ENCODE measurements around the gene NFILZ.

The NFILZ gene, protein sequence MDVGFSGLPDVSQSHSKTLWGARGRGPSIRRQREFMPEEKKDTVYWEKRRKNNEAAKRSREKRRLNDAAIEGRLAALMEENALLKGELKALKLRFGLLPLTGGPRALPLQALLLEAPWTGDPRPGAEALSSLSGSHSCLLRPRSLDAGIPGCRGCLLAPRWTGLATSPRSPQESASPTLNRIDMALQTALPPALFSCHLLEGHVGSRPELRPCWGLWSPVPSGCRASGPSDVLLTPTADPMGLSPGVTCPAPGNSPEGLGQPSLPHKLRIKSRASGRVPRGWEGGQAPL

DNA sequence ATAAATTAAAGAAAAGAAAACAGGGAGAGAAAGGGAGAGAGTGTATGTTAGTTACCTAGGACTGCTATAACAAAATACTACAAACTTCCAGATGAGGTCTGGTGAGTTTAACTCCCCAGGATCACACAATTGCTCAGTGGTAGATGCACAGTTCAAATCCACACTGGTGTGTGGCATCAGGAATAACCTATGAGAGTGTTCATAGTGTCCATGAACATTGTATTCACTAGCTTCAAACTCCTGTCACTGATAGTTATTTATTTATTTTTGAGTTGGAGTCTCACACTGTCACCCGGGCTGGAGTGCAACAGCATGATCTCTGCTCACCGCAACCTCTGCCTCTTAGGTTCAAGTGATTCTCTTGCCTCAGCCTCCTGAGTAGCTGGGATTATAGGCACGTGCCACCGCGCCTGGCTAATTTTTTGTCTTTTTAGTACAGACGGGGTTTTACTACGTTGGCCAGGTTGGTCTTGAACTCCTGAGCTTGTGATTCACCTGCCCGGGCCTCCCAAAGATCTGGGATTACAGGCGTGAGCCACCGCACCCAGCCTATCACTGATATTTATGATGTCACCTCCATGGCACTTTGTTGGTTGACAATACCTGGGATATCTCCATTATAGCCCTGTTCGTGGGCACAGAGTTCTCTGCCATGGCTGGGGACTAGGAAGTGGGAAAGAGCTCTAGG is at the start of gene NFILZ:
Gene NFILZ (plus strand): TSS at position 638 of the 688 bp plus-strand sequence. CDS start 46,133 bp downstream, outside the sequence.
- in situ Hi-C loops (cut with HindIII; ENCODE audit: low sequenced_read_pairs): no loop called here

DNA sequence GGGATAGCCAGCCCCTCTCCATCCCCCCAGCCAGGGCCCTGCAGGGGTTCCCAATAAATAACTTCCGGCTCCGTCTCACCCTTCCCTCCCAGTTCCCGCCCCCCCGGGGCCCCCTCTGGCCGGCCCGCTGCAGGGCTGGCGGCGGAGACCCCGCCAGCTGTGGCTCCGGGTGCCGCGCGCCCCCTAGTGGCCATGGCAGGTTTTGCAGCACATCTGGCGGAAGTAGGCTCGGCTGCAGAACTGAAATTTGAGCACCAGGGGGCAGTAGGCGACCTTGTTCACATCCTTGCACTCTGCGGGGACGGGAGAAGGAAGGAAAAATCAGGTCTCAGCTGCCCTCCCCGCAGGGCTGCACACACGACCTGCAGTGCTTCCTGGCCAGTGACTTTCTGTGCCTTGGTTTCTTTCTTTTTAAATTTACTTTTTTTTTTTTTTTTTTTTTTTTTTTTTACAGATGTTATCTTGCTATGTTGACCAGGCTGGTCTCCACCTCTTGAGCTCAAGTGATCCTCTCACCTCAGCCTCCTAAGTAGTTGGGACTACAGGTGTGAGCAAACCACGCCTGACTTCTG is 49.6 kb upstream of the NFILZ start:
- in situ Hi-C loops (cut with HindIII; ENCODE audit: low sequenced_read_pairs): no loop called here

DNA sequence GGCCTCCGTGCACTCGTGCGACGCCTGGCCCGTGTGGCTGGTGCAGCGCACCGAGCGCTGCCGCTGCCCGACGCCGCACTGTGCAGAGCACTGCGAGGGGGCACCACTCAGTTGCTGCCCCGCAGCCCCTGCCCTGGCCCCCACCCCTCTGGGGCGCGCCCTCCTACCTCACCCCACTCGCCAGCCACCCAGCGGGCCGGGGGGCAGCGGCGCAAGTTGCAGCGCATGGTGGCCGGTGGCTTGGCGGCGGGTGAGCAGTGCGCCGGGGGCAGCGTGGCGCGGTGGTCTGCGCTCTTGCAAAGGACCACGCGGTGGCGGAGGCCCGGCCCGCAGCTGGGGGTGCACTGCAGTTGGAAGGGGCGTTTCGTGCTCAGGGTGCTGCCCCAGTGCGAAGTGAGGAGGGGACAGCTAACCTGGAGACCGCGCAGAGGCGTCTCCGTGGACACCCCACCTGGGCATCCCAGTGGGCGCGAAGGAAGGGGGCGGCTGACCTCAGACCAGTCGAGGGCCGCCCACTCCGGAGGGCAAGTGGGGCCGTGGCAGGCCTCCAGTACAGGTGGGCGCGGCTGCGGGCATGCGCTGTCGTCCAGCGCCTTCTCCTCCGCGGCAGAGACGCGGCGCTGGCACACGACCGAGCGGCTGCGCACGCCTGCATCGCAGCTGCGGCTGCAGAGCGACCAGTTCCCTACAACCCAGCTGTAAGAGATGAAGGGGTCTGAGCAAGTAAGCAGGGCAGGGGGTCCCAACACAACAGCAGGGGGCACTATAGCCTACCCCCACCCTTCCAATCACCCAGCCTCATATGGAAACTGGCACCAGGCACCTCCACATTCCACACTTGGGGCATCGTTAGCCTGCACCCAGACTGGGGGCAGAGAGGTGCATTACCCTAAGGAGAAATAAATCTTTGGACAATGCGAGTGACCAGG is 45.2 kb upstream of the NFILZ start:
- in situ Hi-C loops (cut with HindIII; ENCODE audit: low sequenced_read_pairs): no loop called here

DNA sequence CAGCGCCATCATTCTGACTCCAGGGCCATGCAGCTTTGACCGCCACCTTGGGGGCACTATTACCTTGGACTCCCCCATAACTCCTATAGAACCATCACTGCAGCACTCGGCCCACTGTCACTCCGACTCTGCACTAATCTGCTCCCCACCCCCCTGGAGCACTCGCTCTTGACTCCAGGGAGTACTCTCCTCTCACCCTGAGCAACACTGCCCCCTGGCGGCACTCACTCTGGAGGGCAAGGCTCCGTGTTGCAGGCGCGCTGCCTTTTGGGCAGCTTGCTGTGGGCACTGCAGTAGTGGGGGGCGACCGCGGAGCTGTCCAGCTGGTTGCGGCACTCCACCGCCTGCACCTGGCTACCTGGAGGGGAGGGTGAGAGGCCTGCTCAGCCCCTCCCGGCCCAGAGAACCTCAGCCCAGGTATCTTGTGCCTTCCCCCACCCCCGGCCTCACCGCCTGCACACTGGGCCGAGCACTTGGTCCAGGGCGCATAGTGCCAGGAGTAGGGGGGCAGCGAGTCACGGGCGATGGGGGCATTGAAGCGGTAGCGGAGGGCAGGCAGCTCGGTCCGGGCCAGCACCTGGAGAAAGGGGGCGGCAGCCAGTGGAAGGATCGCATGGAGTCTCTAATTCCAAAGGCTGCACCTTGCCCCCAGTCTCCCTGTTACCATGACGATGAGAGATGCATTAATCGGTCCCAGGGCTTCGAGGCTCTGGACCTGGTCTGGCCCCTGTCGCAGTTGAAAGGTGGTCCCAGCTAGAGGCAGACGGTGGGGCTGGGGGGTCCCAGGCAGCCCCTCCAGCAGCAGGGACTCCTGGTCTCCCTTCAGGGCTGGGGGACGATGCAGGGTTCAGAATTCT is 44.3 kb upstream of the NFILZ start:
- in situ Hi-C loops (cut with HindIII; ENCODE audit: low sequenced_read_pairs): no loop called here

DNA sequence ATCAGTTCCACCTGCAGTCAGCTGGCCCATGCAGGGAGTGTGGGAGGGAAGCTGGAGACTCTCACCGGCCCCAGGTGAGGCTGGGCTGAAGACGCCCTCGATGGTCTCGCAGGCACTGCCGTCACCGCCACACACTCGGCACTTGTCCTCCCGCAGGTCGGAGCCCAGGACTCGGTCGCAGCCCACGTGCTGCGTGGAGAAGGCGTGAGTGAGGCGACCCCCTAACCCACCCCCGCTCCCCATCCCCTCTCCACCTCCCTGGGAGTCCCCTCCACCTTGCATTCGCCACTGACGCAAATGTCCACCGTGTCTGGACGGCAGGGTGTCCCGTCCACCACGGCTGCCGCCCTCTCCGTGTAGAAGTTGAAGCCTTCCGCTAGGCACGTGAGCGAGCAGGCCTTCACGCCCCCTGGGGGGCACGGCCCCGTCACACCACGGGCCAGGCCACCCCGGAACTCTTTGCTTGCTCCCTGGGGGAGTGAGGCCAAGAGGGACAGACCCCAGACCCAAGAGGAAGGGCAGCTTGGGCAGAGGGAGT is 41.2 kb upstream of the NFILZ start:
- in situ Hi-C loops (cut with HindIII; ENCODE audit: low sequenced_read_pairs): no loop called here

DNA sequence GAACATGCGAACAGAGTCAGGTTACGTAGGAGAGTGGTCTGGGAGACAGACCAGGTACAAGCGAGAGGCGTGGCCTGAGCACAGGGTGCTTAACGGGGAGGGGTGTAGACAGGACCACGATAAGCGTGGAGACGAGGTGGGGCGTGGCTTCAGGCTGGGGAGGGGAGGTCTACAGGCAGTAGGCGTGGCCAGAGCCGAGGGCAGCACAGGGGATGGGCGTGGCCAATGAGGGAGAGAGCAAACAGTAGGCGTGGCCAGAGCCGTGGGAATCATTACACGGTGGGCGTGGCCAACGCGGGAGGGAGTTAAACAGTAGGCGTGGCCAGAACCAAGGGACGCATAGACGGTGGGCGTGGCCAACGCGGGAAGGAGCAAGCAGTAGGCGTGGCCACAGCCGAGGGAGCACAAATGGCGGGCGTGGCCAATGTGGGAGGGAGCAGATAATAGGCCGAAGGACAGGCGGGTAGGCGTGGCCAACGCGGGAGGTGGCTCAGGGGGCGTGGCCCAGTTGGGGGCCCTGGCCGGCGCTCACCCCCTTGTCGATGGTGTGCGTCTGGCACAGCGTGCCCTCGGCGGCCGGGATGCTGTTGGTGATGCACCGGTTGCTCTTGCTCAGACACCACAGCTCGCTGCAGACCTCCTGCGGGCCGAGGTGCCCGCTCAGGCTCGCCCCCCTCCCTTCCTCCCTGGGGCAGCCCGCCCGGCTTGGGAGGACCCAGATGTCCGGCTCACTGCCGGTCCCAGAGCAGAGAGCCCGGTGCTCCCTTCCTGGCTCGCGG is 38.0 kb upstream of the NFILZ start:
- in situ Hi-C loops (cut with HindIII; ENCODE audit: low sequenced_read_pairs): loop anchor here (5.0 kb wide), 1 partner anchor 70 kb away; no protein-coding TSS in a partner anchor

DNA sequence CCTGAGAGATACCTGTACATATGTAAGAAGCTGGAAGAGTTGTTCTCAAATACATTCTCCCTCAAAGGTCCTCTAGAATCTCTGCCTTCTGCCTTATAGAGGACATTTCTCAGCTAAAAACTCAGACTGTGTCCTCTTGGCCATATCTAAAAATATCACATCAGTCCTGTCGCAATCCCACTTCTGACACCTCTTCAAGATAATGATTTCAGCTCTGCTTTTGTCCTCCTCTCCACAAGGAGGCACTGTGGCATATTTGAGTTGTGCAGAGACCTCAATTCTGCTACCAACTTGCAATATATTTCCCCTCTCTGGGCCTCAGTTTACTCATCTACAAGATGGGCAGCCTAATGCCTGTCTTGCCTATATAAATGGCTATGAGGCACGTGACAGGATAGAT is 36.5 kb upstream of the NFILZ start:
- in situ Hi-C loops (cut with HindIII; ENCODE audit: low sequenced_read_pairs): loop anchor here (5.0 kb wide), 1 partner anchor 72 kb away; no protein-coding TSS in a partner anchor

DNA sequence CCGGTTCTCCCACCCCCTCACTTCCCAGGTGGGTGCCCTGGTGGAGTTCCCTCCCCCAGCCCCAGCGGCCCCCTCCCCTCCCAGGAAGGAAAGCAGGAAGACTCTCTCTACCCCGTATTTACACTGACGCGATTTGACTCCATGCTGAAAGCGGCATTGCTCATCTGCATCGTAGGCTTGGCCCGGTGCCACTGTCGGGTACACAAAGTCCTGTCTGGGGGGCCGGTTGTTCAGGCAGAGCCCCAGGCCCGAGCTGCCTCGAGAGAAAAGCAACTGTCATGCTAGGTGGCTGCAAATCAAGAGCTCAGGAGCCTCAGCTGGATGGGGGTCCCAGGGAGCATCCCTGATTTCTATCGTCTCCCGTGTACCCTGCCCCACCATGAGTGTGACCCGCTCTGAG is 34.8 kb upstream of the NFILZ start:
- in situ Hi-C loops (cut with HindIII; ENCODE audit: low sequenced_read_pairs): no loop called here

DNA sequence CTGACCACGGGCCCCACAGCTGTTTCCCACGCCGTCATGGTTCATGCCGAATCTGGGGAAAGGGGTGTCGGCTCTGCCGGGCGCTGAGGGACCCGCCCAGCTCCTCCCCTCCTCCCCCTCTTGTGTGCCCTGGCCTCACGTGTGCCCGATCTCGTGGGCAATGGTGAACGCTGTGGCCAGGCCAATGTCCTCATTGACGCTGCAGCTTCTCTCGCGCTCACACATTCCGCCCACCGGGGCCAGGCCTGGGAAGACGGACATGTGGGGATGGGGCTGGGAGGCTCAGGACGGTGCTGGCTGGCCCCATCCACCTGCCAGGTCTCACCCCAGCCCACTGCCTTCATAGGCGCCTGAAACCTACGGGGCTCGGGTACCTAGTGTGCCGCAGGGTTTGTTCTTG is 34.3 kb upstream of the NFILZ start:
- in situ Hi-C loops (cut with HindIII; ENCODE audit: low sequenced_read_pairs): no loop called here

DNA sequence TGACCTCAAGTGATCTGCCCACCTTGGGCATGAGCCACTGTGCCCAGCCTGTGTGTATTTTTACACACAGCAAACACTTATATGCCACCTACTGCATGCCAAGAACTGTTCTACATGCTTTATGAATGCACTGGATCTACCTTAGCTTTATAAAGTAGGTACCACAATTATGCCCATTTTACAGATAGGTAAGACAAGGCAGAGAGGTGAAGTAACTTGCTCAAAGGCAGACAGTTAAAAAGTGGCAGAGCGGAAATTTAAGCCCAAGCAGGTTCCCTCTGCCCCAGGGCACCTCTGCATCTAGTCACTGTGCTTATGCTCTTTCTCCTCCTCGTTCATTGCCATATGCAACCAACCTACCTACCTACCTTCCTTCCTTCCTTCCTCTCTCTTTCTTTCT is 30.4 kb upstream of the NFILZ start:
- in situ Hi-C loops (cut with HindIII; ENCODE audit: low sequenced_read_pairs): no loop called here

DNA sequence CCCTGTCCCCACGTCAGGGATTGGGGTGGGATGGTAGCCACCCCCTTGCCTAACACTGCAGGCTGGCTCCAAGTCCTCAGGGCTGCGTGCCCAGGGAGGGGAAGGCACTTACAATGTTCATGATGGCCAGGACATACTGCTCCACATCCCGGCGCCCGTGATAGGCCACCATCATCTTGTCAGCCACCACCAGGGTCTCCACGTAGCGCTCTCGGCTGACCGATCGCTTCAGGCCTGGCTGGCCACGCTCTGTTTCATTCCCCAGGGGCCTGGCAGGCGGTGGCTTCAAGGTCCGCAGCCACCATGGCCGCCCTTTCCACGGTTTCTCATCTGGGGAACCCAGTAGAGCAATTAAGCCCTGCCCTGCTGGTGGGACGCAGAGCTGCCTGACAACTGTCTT is 29.6 kb upstream of the NFILZ start:
- in situ Hi-C loops (cut with HindIII; ENCODE audit: low sequenced_read_pairs): no loop called here

DNA sequence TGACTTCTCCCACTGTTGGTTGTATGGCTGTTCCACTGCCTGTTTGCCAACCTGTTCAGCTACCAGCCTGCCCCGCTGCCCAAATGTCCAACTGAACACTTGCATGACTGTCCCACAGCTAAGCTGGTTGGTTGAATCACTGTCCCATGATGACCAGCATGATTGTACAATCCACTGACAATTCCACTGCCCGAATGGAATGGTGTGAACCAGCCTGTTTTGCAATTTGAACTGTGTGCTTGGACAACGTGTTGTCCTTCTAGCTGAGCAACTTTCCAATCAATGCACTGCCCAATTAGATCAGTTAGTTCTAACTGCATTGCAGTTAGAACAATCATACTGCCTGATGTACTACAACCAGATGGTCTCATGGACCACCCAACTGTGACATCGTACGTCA is 28.6 kb upstream of the NFILZ start:
- in situ Hi-C loops (cut with HindIII; ENCODE audit: low sequenced_read_pairs): no loop called here

DNA sequence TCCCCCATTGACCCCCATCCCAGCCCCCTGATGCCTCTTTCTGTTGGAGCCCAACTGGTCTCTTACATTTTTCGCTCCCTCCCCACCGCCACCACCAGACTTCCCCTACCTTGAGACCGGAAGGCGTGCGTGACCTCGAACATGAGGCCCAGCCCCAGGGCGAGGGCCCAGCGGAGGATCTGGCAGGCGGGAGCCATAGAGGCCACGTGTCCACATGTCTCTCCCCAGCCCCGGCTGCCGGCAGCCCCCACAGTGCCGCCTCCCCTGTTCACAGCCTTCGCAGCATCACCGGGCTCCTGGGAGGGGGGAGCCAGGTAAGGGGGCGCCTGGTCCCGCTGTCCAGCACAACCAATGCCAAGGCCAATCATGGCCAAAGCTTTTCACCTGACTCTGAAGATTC is 24.9 kb upstream of the NFILZ start:
- in situ Hi-C loops (cut with HindIII; ENCODE audit: low sequenced_read_pairs): no loop called here

DNA sequence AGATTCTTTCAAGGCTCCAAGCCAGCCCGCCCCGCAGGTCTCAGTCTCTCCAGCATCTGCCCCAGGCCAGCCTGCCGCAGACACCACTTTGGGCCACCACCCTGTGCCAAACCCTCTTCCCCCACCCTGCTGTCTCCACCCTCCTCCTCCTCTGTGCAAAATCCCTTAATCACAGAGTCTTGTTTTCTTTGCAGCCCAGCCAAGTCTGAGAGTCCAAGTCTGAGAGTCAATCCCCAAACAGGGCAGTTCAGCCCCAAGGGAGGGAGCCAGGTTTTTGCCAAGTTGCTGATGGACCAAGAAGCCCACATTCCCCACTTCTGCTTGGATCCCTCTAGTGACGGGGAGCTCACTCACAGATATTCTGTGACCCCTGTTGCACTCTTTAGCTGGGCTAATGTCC is 23.0 kb upstream of the NFILZ start:
- in situ Hi-C loops (cut with HindIII; ENCODE audit: low sequenced_read_pairs): no loop called here

DNA sequence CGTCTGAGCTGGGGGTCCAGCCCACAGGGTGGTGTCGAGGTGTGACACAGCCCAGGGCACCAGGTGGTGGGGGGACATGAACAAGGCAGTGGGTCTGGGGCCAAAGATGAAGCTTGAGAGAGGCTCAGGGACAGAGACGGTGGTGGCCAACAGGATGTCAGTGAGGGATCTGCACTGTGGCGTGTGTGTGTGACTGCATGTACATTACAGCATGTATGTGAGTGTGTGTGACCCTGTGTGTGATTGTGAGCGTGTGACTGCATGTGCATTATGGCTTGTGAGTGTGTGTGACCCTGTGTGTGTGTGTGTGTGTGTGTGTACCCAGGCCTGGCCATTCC is 21.5 kb upstream of the NFILZ start:
- in situ Hi-C loops (cut with HindIII; ENCODE audit: low sequenced_read_pairs): no loop called here

DNA sequence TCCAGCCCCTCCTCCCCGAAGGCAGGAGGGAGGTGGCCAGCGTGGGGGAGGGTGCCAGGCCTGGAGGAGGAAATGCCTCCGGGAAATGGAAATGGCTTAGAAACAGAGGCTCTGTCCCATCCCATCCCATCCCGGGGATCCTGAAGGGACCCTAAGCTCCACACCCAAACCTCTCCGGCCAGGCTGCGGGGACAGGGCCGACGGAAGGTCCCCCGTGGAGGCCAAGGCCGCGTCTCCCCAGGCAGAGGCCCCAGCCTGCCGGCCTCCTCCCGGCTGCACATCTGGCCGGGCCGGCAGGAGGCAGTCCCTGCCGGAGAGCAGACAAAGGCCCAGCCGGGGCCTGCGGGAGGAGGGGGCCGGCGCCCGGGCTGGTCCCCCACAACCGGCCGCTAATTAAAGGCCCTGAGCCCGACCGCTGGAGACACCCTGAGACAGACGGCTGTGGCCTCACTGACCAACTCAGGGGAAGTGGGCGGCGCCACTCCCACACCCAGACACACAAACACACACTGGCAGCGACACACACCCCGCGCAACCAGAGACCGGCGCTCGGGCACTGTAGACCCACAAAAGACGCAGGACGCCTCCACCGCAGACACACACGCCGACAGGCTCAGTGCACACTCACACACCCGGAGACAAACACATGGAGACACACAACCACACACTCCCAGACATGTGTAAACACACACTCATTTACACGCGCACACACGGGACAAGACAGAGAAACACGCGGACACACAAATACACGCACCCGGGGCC is 21.0 kb upstream of the NFILZ start:
- in situ Hi-C loops (cut with HindIII; ENCODE audit: low sequenced_read_pairs): no loop called here

DNA sequence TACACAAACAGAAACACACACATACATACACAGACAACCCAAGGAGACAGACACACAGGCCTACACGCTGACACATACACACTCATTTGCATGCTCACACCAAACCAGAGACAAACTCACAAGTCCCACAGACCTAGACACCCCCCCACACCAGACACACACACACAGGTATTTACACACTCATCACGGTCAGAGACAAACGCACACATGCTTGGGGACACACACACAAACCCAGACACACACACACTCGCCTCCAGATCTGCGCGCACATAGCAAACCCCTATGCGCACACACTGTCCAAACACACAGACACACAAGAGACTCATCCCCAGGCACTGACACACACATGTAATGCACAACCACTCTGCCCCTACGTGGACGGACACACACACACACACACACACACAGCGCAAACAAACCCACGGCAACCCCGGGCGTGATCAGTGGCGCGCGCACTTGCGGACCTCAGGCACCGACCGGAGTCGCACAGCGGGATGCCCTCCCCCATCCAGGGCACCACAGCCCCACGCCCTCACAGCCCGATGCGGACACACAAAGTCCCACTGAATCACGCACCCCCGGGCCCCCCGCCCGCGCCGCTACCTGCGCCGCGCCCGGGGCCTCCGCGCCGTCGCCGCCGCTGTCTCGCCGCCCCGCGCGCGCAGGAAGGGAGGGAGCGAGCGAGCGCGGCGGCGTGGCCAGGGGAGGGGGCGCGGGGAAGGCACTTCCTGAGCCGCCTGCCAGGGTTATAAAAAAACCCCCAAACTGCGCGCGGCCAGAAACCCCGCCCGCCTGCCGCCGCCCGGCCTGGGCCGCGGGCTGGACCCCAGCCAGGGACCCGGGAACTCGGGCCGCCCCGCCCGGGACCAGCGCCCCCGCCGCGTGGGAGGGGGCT is 20.1 kb upstream of the NFILZ start, which contains the start of gene ADAMTS10:
Gene ADAMTS10 (minus strand): TSS at position 675 of the 895 bp plus-strand sequence. CDS start 5,005 bp downstream, outside the sequence.
- in situ Hi-C loops (cut with HindIII; ENCODE audit: low sequenced_read_pairs): no loop called here

All from DLD1 (cell line).